Measurements from ENCODE around the gene DOCK1.

The DOCK1 gene

DNA sequence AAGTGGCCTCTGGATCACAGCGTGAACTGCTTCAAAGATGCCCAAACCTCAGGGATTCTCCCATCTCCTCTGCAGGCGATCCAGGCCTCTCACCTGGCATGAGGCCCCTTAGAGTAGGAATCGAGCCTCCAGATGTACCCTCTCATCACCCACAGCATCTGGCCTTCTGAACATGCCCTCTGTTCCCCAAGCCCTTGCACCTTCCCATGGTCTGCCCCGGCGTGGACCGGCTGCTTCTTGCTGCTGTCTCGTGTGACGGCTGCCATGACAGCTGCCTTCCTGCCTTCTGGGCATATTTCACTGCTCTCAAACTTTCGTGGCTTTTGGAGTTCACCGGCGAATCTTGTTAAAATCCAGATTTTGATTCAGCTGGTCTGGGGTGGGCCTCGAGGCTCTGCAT, 486.6 kb downstream of the DOCK1 start:
- no peak overlapping the region for H3K4me3 ChIP-seq (ENCODE audit: low read depth, low read length)
- DNase-seq (ENCODE audit: low read depth, low spot score) = no peak
- in situ Hi-C loops (cut with HindIII; ENCODE audit: low sequenced_read_pairs) = no loop called here
- no peak for TF ChIP-seq CTCF (IDR thresholded peaks at IDR 0.05; ENCODE audit: low read depth, low read length)

DNA sequence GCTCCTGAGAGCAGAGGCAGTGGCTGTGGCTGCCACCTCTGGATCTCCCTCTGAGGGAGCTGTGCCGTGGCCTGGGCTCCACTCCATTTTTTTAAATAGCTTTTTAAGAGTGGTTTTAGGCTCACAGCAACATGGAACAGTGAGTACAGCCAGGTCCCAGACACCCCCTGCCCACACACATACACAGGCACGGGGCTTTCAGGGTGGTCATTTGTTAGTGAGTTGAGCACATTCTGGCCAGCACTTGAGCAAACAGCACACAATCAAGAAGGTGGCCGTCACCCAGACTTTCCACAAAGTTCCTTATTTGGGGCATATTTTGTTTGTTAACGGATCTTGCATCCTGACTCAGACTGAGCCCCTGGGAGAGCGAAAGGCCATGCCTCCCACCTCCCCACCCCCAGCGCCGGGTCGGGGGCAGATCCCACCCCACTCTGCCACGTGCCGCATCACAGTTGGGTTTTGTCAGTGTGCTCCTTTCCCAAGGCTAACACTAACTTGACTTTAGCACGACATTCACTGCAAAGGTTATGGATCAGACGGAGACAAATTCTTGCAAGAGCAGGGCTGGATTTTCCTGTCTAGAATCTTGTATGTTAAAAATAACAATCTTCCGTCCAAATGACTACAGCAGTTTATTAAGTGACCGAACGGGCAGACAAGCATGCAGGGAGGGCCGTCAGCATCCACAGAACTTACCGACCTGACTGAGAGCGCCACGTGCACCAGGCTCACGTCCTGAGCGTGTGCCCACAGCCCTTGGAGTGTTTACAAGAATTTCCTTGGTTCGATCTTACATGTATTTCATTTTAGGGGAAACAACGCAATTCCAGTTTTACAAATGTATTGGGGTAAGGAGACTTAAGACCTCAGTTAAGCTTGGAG, 487.4 kb downstream of the DOCK1 start:
- in situ Hi-C loops (cut with HindIII; ENCODE audit: low sequenced_read_pairs) = no loop called here
- H3K4me3 ChIP-seq (ENCODE audit: low read depth, low read length) = no peak overlapping the region
- TF ChIP-seq CTCF (IDR thresholded peaks at IDR 0.05; ENCODE audit: low read depth, low read length) = no peak

DNA sequence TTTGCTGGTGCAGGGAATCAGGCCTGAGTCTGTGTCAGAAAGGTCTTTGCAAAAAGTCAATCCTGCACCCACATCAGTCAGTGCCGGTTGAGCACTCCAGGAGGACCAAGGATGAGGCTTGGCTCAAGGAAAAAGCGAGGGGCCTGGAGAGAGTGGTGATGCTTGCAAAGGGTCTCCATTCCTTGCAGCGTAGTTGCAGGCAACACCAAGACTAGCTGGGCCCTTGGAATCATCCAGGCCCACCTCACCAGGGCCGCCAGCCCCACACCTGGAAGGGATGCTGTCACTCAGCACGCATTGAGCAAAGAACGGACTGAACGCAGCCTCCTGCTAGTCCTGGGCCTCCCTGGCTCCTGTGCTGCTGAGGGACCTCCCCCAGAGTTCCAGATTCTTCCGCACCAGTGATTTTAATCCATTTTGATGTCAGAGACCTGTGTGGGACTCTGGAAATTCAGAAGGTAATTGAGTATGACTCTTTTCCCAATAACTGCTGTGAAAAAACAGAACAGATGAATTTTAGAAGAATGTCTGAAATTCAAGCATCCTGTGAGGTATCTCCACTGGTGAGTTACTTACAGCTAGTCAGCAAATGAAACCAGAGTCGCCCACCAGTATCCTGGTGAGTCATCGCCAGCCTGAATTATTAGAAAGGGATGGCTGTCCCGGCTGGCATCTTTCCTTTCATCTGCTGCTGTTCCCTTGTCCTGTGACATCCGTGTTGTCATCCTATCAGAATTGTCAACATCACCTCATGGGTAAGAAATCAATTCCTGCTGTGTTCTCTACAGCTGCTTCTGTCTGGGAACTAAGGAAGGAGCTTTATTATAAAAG, 493.1 kb downstream of the DOCK1 start:
- DNase-seq (ENCODE audit: low read depth, low spot score) = peak; percentile 69
- no peak overlapping the region for H3K4me3 ChIP-seq (ENCODE audit: low read depth, low read length)
- no peak for TF ChIP-seq CTCF (IDR thresholded peaks at IDR 0.05; ENCODE audit: low read depth, low read length)
- in situ Hi-C loops (cut with HindIII; ENCODE audit: low sequenced_read_pairs) = no loop called here

More for the DNA sequence above, 487.4 kb downstream of the DOCK1 start:
- no peak for DNase-seq (ENCODE audit: low read depth, low spot score)

DNA sequence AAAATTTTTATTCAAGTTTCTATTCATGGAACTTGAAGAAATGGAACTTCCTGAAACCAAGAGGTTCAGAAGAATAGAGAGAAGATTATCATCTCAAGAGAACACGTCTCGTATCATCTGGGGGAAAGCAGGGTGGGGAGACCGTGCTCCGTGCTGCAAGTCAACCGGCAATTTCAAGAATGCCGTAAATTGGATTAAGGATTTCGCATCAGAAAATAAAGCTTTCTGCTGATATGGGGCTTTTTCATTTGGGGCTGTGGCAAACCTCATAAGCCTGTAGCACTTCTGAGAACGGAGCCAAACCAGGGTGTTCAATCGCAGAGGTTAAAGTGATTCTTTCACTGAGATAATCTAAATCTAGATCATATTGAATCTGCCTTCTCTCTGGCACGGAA, 493.7 kb downstream of the DOCK1 start:
- in situ Hi-C loops (cut with HindIII; ENCODE audit: low sequenced_read_pairs) = no loop called here
- no peak for DNase-seq (ENCODE audit: low read depth, low spot score)
- H3K4me3 ChIP-seq (ENCODE audit: low read depth, low read length) = no peak overlapping the region
- TF ChIP-seq CTCF (IDR thresholded peaks at IDR 0.05; ENCODE audit: low read depth, low read length) = no peak

DNA sequence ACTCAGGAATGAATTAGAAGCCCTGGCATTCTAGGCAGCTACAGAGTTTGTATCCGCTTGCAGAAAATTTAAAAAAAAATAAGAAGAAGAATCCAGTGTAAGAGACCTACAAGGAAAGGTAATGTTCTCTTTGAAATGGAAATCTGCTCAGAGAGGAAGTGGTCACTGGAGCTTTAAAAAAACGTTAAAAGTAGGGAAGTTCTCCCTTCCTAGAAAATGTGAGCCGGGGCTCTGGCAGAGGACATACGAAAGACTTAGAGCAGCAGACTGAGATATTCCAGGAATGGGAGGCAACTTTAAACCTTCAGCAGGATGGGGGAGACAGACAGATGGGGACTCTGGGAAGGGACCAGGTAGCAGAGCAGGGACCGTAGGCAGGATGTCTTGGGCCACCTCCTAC, 494.4 kb downstream of the DOCK1 start:
- DNase-seq (ENCODE audit: low read depth, low spot score) = no peak
- in situ Hi-C loops (cut with HindIII; ENCODE audit: low sequenced_read_pairs) = no loop called here
- TF ChIP-seq CTCF (IDR thresholded peaks at IDR 0.05; ENCODE audit: low read depth, low read length) = no peak
- H3K4me3 ChIP-seq (ENCODE audit: low read depth, low read length) = no peak overlapping the region

GRCh38 chr10:127400216-127400615, 495.0 kb downstream of the DOCK1 start:
- in situ Hi-C loops (cut with HindIII; ENCODE audit: low sequenced_read_pairs) = no loop called here
- H3K4me3 ChIP-seq (ENCODE audit: low read depth, low read length) = no peak overlapping the region
- TF ChIP-seq CTCF (IDR thresholded peaks at IDR 0.05; ENCODE audit: low read depth, low read length) = no peak
- no peak for DNase-seq (ENCODE audit: low read depth, low spot score)
